Skeletal muscle tissue (tissue), 4 donors: ENCODE results near the gene GUCY1A2. TPM values are rescaled to one million over a fixed set of nuclear protein-coding genes. Genes with fewer than 3 reads are reported as not detected.

ENCODE experiments used
- H3K27ac ChIP-seq: one replicate; pipeline ENCODE4 v1.7.0; 2013; ENCODE audit warnings: mild to moderate bottlenecking, low read depth, low read length, inconsistent platforms
- H3K27me3 ChIP-seq, 3 donors: one replicate each; pipeline ENCODE4 v1.7.0; 2013; ENCODE audit warnings: low read length in 3 of 3; ENCODE audit not compliant: control insufficient read depth in 3 of 3, insufficient read depth in 3 of 3
- H3K36me3 ChIP-seq, 3 donors: one replicate each; pipeline ENCODE4 v1.7.0; 2013; ENCODE audit warnings: low read length in 3 of 3; ENCODE audit not compliant: control insufficient read depth in 3 of 3, insufficient read depth in 3 of 3
- H3K4me1 ChIP-seq, 3 donors: one replicate each; pipeline ENCODE4 v1.7.0; 2013; ENCODE audit warnings: low read length in 3 of 3, mild to moderate bottlenecking in 3 of 3; ENCODE audit not compliant: control insufficient read depth in 3 of 3, insufficient read depth in 3 of 3
- H3K4me3 ChIP-seq, 3 donors: one replicate each; pipeline ENCODE4 v1.7.0; 2013; ENCODE audit warnings: low read length in 3 of 3
- H3K9ac ChIP-seq, 3 donors: one replicate each; pipeline ENCODE4 v1.7.0; 2013; ENCODE audit warnings: low read length in 3 of 3, mild to moderate bottlenecking in 3 of 3, moderate library complexity in 2 of 3, low read depth in 1 of 3
- H3K9me3 ChIP-seq, 3 donors: one replicate each; pipeline ENCODE4 v1.7.0; 2013; ENCODE audit warnings: low read length in 3 of 3; ENCODE audit not compliant: control insufficient read depth in 3 of 3
- total RNA-seq: library from RNA; depleted of rRNA; stranded (reverse); fragments of >200 nt; gene quantifications from one replicate; pipeline ENCODE4 v1.2.3, GENCODE V29; 2014
- donor health status: Osteomylitis.

Gene GUCY1A2
- total RNA-seq, 1 donor from 2014 or later: 15.7 TPM

- Histone ChIP-seq H3K27me3 (no peaks in the 10 kb centered on the region), H3K4me3 (no peak overlapping the region), H3K27ac (no peak overlapping the region), H3K36me3 (no peaks in the 10 kb centered on the region), H3K4me1 (peaks cover 0 to 16% (median 4%) of the 10 kb centered on the region in 3 donors), H3K9me3 (no peaks in the 10 kb centered on the region), H3K9ac (no peak overlapping the region)
These were observed 31.6 kb downstream of the GUCY1A2 start for GRCh38 chr11:106986673-106987072.

- H3K9me3 ChIP-seq: no peaks in the 10 kb centered on the region
- no peak overlapping the region for H3K4me3 ChIP-seq
- no peak overlapping the region for H3K9ac ChIP-seq
- no peak overlapping the region for H3K27ac ChIP-seq
- H3K27me3 ChIP-seq: no peaks in the 10 kb centered on the region
- H3K36me3 ChIP-seq: no peaks in the 10 kb centered on the region
- H3K4me1 ChIP-seq: peaks cover 0 to 16% (median 4%) of the 10 kb centered on the region in 3 donors
These were observed 32.0 kb downstream of the GUCY1A2 start for GRCh38 chr11:106986261-106986660.

GRCh38 chr11:106983991-106984390 is 34.3 kb downstream of the GUCY1A2 start:
- Histone ChIP-seq H3K27ac (no peak overlapping the region), H3K9me3 (no peaks in the 10 kb centered on the region)

GRCh38 chr11:106983261-106983660 is 35.0 kb downstream of the GUCY1A2 start:
- Histone ChIP-seq H3K27me3 (no peaks in the 10 kb centered on the region), H3K9me3 (no peaks in the 10 kb centered on the region), H3K4me1 (no peaks in the 10 kb centered on the region), H3K4me3 (no peak overlapping the region), H3K27ac (no peak overlapping the region), H3K36me3 (no peaks in the 10 kb centered on the region), H3K9ac (no peak overlapping the region)

More at GRCh38 chr11:106983991-106984390, 34.3 kb downstream of the GUCY1A2 start:
- peaks cover 0 to 6% (median 4%) of the 10 kb centered on the region in 3 donors for H3K4me1 ChIP-seq
- no peaks in the 10 kb centered on the region for H3K36me3 ChIP-seq
- no peak overlapping the region for H3K4me3 ChIP-seq
- no peak overlapping the region for H3K9ac ChIP-seq
- H3K27me3 ChIP-seq: no peaks in the 10 kb centered on the region

GRCh38 chr11:106974831-106975230 is 43.4 kb downstream of the GUCY1A2 start:
- H3K9ac ChIP-seq: no peak overlapping the region
- H3K9me3 ChIP-seq: no peaks in the 10 kb centered on the region
- H3K4me3 ChIP-seq: no peak overlapping the region
- H3K27ac ChIP-seq: no peak overlapping the region
- no peaks in the 10 kb centered on the region for H3K36me3 ChIP-seq
- no peaks in the 10 kb centered on the region for H3K4me1 ChIP-seq
- no peaks in the 10 kb centered on the region for H3K27me3 ChIP-seq

GRCh38 chr11:106971864-106972263 is 46.4 kb downstream of the GUCY1A2 start:
- Histone ChIP-seq H3K36me3 (no peaks in the 10 kb centered on the region), H3K27me3 (no peaks in the 10 kb centered on the region), H3K4me1 (no peaks in the 10 kb centered on the region), H3K27ac (no peak overlapping the region), H3K9me3 (no peaks in the 10 kb centered on the region), H3K4me3 (no peak overlapping the region), H3K9ac (no peak overlapping the region)

- H3K4me3 ChIP-seq: no peak overlapping the region
- H3K9ac ChIP-seq: no peak overlapping the region
- H3K27ac ChIP-seq: no peak overlapping the region
- H3K9me3 ChIP-seq: no peaks in the 10 kb centered on the region
- H3K36me3 ChIP-seq: no peaks in the 10 kb centered on the region
- H3K4me1 ChIP-seq: no peaks in the 10 kb centered on the region
- H3K27me3 ChIP-seq: no peaks in the 10 kb centered on the region
These were observed 48.5 kb downstream of the GUCY1A2 start for GRCh38 chr11:106969644-106970355.

GRCh38 chr11:106962995-106963394 is 55.3 kb downstream of the GUCY1A2 start:
- H3K27ac ChIP-seq: no peak overlapping the region
- H3K9ac ChIP-seq: no peak overlapping the region
- no peaks in the 10 kb centered on the region for H3K9me3 ChIP-seq
- no peaks in the 10 kb centered on the region for H3K36me3 ChIP-seq
- H3K4me3 ChIP-seq: no peak overlapping the region
- no peaks in the 10 kb centered on the region for H3K4me1 ChIP-seq
- no peaks in the 10 kb centered on the region for H3K27me3 ChIP-seq

GRCh38 chr11:106961518-106961917 is 56.8 kb downstream of the GUCY1A2 start:
- Histone ChIP-seq H3K36me3 (no peaks in the 10 kb centered on the region), H3K4me3 (no peak overlapping the region), H3K27me3 (no peaks in the 10 kb centered on the region), H3K9ac (no peak overlapping the region), H3K9me3 (no peaks in the 10 kb centered on the region), H3K4me1 (no peaks in the 10 kb centered on the region), H3K27ac (no peak overlapping the region)

GRCh38 chr11:106961048-106961447 is 57.2 kb downstream of the GUCY1A2 start:
- Histone ChIP-seq H3K9ac (no peak overlapping the region), H3K4me3 (no peak overlapping the region), H3K27me3 (no peaks in the 10 kb centered on the region), H3K4me1 (no peaks in the 10 kb centered on the region), H3K27ac (no peak overlapping the region), H3K9me3 (no peaks in the 10 kb centered on the region), H3K36me3 (no peaks in the 10 kb centered on the region)
